Mucosa of gallbladder (tissue), 1 donor: ENCODE measurements around the gene DPEP2NB. TPM values are rescaled to one million over a fixed set of nuclear protein-coding genes. Genes with fewer than 3 reads are reported as not detected.
"Not testable (repeated sequence)": the region's sequence is repeated elsewhere in the genome, so short reads cannot be mapped to it uniquely, and the experiment has no call there.

ENCODE experiments used
- DNase-seq: peaks from one replicate; pipeline ENCODE4 v3.0.0-alpha.2; 2020; ENCODE audit warnings: low spot score
- total RNA-seq: library from RNA; stranded (reverse); gene quantifications from one replicate; pipeline ENCODE4 v1.2.1, GENCODE V29; 2021
- donor health status: DM: no; HTN: no; CAD: no.

The DPEP2NB gene
- total RNA-seq: not detected

GRCh38 chr16:68015681-68016080 is at the start of gene DPEP2NB:
Gene DPEP2NB (minus strand): TSS chr16:68015911. CDS start chr16:68015770, 141 bp downstream.
- no peak for DNase-seq

GRCh38 chr16:68064791-68065365 is 49.2 kb upstream of the DPEP2NB start:
- DNase-seq: peak; percentile 71

DNA sequence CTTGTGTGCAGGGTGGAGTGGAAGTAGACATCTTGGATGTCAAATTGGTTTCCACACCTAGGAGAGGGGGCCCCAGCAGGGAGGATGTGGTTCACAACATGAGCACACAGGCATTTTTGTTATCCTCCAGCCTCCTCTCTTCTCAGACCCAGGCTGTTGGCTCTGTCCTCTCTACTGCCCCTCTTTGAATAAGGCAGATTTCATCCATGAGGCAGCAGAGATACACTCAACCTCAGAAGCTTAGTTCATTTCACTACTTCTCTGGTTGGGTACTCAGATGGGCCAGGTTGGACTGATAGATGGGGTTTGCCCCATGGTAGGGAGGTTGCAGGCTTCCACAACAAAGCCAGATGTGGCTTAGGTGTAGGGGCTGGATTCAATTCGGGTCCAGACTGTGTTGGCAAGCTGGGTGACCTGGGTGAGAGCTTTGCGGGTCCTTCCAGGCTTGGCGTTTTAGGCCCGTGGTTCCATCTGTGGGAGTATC is 47.2 kb upstream of the DPEP2NB start:
- DNase-seq: no peak

- DNase-seq: no peak
Observed at GRCh38 chr16:68061396-68061795, 45.7 kb upstream of the DPEP2NB start.

DNA sequence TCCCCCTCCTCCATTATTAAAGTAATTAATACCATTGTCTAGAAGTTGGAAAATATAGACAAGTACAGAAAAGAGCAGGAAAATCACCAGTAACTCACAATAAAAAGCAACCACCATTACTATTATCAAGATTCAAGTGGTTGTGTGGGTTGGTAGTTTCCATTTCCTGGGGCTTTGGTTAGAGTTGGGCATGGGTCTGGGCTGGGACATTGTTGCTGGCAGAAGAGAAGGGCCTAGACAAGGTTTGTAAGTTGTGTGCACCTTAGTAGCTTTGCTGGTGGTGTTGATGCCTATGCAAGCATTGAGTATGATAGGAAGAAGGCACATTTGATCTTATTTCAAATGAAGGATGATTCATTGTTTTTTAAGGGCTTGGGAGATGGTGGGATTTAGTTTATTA is 44.1 kb upstream of the DPEP2NB start:
- no peak for DNase-seq

- DNase-seq: no peak
Observed at GRCh38 chr16:68055395-68055794, 39.7 kb upstream of the DPEP2NB start.

GRCh38 chr16:68049449-68049848 is 33.7 kb upstream of the DPEP2NB start:
- no peak for DNase-seq

DNA sequence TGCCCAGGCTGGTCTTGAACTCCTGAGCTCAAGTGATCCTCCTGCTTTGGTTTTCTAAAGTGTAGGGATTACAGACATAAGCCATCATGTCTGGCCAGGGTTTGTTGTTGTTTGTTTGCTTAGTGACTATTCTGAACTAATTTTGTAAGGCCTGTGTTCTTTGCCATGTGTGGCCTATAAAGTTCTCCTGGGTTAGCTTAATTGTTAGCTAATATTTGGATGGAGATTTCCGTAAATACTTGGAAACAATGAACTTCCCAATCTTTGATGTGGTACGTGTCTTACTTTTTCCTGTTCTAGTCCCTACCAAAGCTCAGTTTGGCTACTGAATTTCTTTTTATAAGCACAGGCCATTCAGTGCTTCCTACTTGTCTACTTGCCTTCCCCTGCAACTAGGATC is 32.3 kb upstream of the DPEP2NB start:
- DNase-seq: no peak

- no peak for DNase-seq
Observed at GRCh38 chr16:68046106-68046505, 30.4 kb upstream of the DPEP2NB start.

- DNase-seq: no peak
Observed at GRCh38 chr16:68041783-68042182, 26.1 kb upstream of the DPEP2NB start.

DNA sequence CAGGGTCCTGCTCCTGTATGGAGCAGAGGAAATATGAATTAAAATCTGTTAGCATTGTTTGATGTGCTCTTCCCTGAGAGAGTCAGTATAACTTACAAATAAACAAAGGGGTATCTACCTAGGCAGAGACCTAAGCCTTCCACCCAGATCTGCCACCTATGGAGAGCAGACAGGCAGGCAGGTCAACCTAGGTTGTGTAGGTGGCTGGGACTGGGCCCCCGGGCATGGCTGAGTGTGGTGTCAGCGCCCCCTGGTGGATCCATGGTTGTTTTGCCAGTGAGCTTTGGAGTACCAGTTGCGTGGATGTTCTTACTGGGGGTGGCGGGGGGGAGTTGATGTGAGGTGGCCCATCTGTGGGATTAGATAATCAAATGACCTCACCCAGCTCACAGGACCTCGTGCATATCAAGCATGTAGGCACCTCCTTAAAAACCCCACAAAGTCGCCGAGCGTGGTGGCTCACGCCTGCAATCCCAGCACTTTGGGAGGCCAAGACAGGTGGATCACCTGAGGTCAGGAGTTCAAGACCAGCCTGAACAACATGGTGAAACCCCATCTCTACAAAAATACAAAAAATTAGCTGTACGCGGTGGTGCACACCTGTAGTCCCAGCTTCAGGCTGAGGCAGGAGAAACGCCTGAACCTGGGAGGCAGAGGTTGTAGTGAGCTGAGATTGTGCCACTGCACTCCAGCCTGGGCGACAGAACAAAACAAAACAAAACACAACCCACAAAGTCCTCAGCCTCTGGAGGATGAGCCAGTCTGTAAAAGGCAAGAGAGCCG is 25.0 kb upstream of the DPEP2NB start:
- DNase-seq: peak; percentile 78

- no peak for DNase-seq
Observed at GRCh38 chr16:68037841-68038597, 22.3 kb upstream of the DPEP2NB start.

DNA sequence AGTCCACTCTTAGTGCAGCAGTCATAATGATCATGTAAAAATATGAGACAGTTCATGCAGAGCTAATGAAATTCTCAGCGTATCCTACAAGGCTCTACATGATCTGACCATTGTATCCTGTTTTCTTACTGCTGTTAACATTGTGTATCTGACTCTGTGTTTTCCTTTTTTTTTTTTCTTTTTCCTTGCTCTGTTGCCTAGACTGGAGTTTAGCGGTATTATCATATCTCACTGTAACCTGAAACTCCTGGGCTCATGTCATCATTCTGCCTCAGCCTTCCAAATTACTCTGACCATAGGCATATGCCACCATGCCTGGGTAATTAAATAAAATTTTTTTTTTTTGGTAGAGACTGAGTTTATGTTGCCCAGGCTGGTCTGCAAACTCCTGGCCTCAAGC is 19.5 kb upstream of the DPEP2NB start:
- no peak for DNase-seq

GRCh38 chr16:68033101-68033500 is 17.4 kb upstream of the DPEP2NB start:
- no peak for DNase-seq

DNA sequence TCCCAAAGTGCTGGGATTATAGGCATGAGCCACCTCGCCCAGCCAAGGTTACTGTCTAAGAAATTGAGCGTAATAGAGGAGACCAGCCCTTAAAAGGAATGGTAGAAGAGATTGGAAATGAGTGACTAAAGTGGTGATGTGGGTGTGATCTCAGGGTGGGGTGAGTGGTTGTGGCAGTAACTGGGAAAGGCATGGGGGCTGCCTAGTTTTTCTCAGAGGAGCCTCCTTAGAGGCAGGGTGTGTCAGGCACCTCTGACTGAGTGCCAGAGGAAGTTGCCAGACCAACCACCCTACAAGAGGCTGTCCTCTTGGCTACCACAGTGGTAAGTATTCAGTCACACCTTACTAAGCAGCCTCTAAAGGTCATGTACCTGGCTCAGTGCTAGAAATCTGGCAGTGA is 16.2 kb upstream of the DPEP2NB start:
- no peak for DNase-seq

DNA sequence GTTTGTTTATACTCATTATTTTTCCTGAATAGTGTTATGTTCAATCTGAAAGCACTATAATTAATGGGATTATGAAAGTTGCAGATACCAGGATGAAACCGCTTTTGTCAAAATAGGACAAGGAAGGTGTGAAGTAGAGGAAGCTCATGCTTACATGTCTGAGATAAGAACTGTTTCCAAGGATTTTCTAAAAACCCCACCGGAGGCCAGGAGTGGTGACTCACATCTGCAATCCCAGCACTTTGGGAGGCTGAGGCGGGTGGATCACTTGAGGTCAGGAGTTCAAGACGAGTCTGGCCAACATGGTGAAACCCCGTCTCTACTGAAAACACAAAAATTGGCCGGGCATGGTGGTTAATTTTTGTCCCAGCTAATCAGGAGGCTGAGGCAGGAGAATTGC is 14.4 kb upstream of the DPEP2NB start:
- not testable (repeated sequence) for DNase-seq

DNA sequence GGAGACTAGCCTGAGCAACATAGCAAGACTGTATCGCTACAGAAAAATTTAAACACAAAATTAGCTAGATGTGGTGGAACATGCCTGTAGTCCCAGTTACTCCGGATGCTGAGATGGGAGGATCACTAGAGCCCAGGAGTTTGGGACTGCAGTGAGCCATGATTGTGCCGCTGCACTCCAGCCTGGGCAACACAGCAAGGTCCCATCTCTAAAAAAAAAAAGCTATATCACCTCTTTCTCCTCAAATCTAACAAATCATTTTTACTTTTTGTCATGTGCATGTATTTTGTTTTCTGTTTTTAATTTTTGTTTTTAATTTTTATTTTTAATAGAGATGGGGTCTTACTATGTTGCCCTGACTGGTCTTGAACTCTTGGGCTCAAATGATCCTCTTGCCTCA is 13.3 kb upstream of the DPEP2NB start:
- DNase-seq: no peak

GRCh38 chr16:68022728-68023537 is 7.2 kb upstream of the DPEP2NB start, which contains the start of the genes DDX28 and DUS2:
Gene DDX28 (minus strand): TSS chr16:68023232. CDS start chr16:68023202, 30 bp downstream.
Gene DUS2 (plus strand): TSS chr16:68023284. CDS start chr16:68038024, 14,740 bp downstream.
- peak; percentile 96 for DNase-seq

DNA sequence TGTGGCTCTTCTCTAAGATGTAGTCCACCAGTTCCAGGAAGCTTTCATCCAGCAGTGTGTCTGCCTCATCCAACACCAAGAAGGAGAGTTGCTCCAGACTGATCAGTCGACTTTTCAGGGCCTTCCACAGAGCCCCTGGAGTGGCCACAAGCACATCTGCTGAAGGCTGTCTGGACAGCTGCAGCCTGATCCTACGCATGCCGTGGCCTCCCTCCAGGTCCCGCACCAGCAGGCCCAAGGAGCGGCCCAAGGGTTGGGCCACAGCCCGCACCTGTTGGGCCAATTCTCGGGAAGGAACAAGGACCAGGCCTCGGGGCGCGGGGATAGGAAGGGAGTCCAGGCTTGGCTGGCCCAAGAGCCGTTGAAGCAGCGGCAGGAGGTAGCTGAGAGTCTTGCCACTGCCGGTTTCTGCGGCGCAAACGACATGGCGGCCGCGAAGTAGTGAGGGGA is 6.6 kb upstream of the DPEP2NB start:
- no peak for DNase-seq

GRCh38 chr16:68021490-68021889 is 5.8 kb upstream of the DPEP2NB start:
- no peak for DNase-seq

GRCh38 chr16:68019167-68019680 is 3.5 kb upstream of the DPEP2NB start:
- DNase-seq: no peak
